H1 (cell line): ENCODE measurements around the gene SCMH1.

Experiments
- ASH2L ChIP-seq: fragments of 200-600, 300-600 bp; sonication (generic); IDR thresholded peaks from one replicate; pipeline ENCODE4 v1.7.1; 2017; ENCODE audit warnings: low read length
- BACH1 ChIP-seq: IDR thresholded peaks from 2 replicates; pipeline ENCODE4 v1.6.1; 2012; ENCODE audit warnings: low read length, improper control_type of control experiment
- NRF1 ChIP-seq: IDR thresholded peaks from 2 replicates; pipeline ENCODE4 v1.6.1; 2011; ENCODE audit warnings: mild to moderate bottlenecking, low read depth, low read length, improper control_type of control experiment
- POLR2A ChIP-seq, 2 experiments: IDR thresholded peaks; 1 replicate in 1 of 2; 2 replicates in 1 of 2; pipeline ENCODE4 v1.6.1; 2011; ENCODE audit warnings: low read depth in 2 of 2, low read length in 2 of 2, mild to moderate bottlenecking in 2 of 2; ENCODE audit errors: control extremely low read depth in 1 of 2
- RXRA ChIP-seq: IDR thresholded peaks from 2 replicates; pipeline ENCODE4 v1.6.1; 2011; ENCODE audit warnings: low read depth, mild to moderate bottlenecking, low read length, moderate library complexity; ENCODE audit not compliant: insufficient read depth
- ZNF274 ChIP-seq: IDR thresholded peaks from 2 replicates; pipeline ENCODE4 v1.7.0; 2012; ENCODE audit warnings: low read length, borderline replicate concordance; ENCODE audit errors: extremely low read depth
- TF ChIP-seq, protein P1 (sequence below), 3 experiments: IDR thresholded peaks; 1 replicate in 2 of 3; 2 replicates in 1 of 3; pipeline versions ENCODE4 v1.5.1 to v1.6.1; 2011; ENCODE audit warnings: low read length in 3 of 3, mild to moderate bottlenecking in 3 of 3, inconsistent platforms in 2 of 3, low read depth in 1 of 3, moderate library complexity in 1 of 3; ENCODE audit not compliant: insufficient read depth in 1 of 3; ENCODE audit errors: control extremely low read depth in 1 of 3

DNA sequence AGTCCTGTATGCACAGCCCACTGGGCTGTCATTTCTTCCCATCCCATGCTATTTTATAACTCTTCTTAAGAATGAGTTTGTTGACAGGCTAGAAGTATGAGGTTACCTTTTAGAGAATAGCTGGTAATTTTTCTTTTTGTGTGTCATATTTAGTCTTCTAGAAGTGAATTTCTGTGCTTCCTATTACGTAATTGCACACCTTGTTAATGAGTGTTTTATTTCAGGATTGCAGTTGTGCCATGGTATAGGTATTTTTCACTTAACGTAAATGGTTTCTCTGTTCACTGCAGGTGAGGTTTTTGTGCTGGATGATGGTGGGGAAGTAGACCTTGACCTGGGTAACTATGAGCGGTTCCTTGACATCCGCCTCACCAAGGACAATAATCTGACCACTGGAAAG lies 257.6 kb downstream of the SCMH1 start:
- no peak for TF ChIP-seq POLR2A (IDR thresholded peaks at IDR 0.05; ENCODE audit: control extremely low read depth in 1 of 2, low read depth in 2 of 2, low read length in 2 of 2)
- TF ChIP-seq, protein P1, sequence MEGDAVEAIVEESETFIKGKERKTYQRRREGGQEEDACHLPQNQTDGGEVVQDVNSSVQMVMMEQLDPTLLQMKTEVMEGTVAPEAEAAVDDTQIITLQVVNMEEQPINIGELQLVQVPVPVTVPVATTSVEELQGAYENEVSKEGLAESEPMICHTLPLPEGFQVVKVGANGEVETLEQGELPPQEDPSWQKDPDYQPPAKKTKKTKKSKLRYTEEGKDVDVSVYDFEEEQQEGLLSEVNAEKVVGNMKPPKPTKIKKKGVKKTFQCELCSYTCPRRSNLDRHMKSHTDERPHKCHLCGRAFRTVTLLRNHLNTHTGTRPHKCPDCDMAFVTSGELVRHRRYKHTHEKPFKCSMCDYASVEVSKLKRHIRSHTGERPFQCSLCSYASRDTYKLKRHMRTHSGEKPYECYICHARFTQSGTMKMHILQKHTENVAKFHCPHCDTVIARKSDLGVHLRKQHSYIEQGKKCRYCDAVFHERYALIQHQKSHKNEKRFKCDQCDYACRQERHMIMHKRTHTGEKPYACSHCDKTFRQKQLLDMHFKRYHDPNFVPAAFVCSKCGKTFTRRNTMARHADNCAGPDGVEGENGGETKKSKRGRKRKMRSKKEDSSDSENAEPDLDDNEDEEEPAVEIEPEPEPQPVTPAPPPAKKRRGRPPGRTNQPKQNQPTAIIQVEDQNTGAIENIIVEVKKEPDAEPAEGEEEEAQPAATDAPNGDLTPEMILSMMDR (IDR thresholded peaks at IDR 0.05; ENCODE audit: control extremely low read depth in 1 of 3, insufficient read depth in 1 of 3, low read depth in 1 of 3, low read length in 3 of 3): no peak
- TF ChIP-seq ZNF274: no peak
- TF ChIP-seq ASH2L: no peak
- no peak for TF ChIP-seq RXRA
- no peak for TF ChIP-seq BACH1
- TF ChIP-seq NRF1: no peak
